Measurements from ENCODE around the gene UNC5A. TPM values are rescaled to one million over a fixed set of nuclear protein-coding genes. Genes with fewer than 3 reads are reported as not detected.

UNC5A gene
- total RNA-seq, 2 donors from 2014 or later = 0.23 TPM; not detected in 1

- Mint-ChIP-seq H3K27ac (no peak overlapping the region), H3K9me3 (no peaks in the 10 kb centered on the region), H3K36me3 (ENCODE audit: insufficient read depth in 2 of 2) (no peaks in the 10 kb centered on the region), H3K27me3 (ENCODE audit: low read depth) (peaks cover 26% of the 10 kb centered on the region), H3K4me1 (ENCODE audit: low read depth) (peaks cover 5% of the 10 kb centered on the region), H3K4me3 (no peak overlapping the region)
- ATAC-seq (replicated peaks in 1 of 2) = no peak
- no peak for DNase-seq
These were observed 22.3 kb upstream of the UNC5A start for GRCh38 chr5:176788091-176788490.

- H3K36me3 Mint-ChIP-seq (ENCODE audit: insufficient read depth in 2 of 2) = no peaks in the 10 kb centered on the region
- H3K4me1 Mint-ChIP-seq (ENCODE audit: low read depth) = peaks cover 5% of the 10 kb centered on the region
- DNase-seq = no peak
- H3K27me3 Mint-ChIP-seq (ENCODE audit: low read depth) = peaks cover 37% of the 10 kb centered on the region
- no peaks in the 10 kb centered on the region for H3K9me3 Mint-ChIP-seq
- ATAC-seq (replicated peaks in 1 of 2) = no peak
- no peak overlapping the region for H3K27ac Mint-ChIP-seq
- no peak overlapping the region for H3K4me3 Mint-ChIP-seq
These were observed 21.2 kb upstream of the UNC5A start for GRCh38 chr5:176788941-176789872.

DNA sequence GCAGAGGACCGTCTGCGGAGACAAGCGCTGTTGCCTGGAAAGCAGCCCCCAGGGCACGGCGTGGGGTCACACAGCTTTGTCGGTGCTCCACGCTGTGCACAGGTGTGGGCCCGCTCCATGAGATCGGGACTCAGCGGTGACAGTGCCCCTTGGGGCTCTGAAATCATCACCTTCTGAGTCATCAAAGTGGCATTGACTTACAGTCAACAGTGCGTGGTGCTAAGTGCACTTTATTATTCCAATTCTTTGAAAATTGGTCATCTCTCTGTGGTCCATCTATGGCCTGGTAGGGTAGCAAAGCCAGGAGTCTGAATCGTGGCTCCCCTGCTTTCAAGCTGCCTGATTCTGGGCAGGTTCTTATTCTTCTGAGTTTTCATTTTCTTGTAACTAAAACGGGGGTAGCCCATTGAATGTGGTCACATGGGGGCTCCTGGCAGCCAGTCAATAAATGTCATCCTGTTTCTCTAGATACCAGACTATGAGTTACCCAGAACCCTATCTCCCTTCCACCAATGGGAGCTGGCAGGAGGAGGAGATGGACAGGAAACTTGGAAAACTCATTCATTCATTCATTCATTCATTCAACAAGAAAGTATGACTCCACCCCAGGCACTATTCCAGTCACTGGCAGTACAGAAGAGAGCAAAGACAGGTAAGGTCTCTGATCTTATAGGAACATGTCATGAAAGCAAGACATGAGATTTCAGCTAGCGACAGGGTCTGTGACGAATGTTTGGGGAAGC is 20.3 kb upstream of the UNC5A start:
- peak; percentile 36 to 38 for ATAC-seq (replicated peaks in 1 of 2)
- Mint-ChIP-seq H3K4me3 (no peak overlapping the region), H3K4me1 (ENCODE audit: low read depth) (peaks cover 5% of the 10 kb centered on the region), H3K27ac (no peak overlapping the region), H3K36me3 (ENCODE audit: insufficient read depth in 2 of 2) (no peaks in the 10 kb centered on the region), H3K27me3 (ENCODE audit: low read depth) (peaks cover 45% of the 10 kb centered on the region), H3K9me3 (no peaks in the 10 kb centered on the region)
- no peak for DNase-seq

- ATAC-seq (replicated peaks in 1 of 2) (no peak), DNase-seq (no peak)
- H3K4me3 Mint-ChIP-seq = no peak overlapping the region
- H3K9me3 Mint-ChIP-seq = no peaks in the 10 kb centered on the region
- peaks cover 5% of the 10 kb centered on the region for H3K4me1 Mint-ChIP-seq (ENCODE audit: low read depth)
- no peak overlapping the region for H3K27ac Mint-ChIP-seq
- peaks cover 51% of the 10 kb centered on the region for H3K27me3 Mint-ChIP-seq (ENCODE audit: low read depth)
- no peaks in the 10 kb centered on the region for H3K36me3 Mint-ChIP-seq (ENCODE audit: insufficient read depth in 2 of 2)
These were observed 19.4 kb upstream of the UNC5A start for GRCh38 chr5:176790941-176791340.

DNA sequence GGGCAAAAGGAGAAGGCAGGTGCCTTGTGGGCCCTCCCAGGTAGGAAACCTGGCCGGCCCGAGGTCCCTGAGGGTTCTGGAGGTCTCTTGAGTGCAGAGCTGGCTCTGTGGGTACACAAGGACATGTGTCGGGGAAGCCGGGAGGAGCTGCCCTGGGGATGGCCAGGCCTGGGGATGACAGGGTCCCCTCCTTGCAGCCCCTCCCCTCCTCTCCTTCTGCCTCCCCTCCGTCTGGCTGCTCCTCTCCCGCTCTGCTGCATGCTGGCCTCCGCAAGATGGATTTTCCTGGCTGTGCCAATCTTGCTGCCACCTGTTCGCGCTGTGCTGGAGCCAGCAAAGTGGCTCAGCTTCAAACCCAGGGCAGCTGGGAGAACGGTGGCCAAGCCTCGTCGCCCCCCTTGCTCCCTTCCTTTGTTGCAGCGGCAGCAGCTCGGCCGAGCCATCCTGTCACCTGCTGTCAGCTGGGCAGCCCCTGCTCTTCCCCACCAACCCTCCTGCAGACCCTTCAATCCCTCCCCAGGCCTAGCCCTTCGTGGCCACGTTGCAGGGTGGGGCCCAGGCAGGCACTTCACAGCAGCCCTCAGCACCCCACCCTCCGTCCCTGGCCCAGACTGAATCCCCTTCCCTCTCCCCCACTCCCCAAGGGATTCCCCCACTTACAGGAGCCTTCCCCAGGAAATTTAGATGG is 17.6 kb upstream of the UNC5A start:
- ATAC-seq (replicated peaks in 1 of 2) = no peak
- peaks cover 61% of the 10 kb centered on the region for H3K27me3 Mint-ChIP-seq (ENCODE audit: low read depth)
- peaks cover 5% of the 10 kb centered on the region for H3K4me1 Mint-ChIP-seq (ENCODE audit: low read depth)
- H3K4me3 Mint-ChIP-seq = no peak overlapping the region
- no peak overlapping the region for H3K27ac Mint-ChIP-seq
- H3K9me3 Mint-ChIP-seq = no peaks in the 10 kb centered on the region
- DNase-seq = no peak
- no peaks in the 10 kb centered on the region for H3K36me3 Mint-ChIP-seq (ENCODE audit: insufficient read depth in 2 of 2)

GRCh38 chr5:176793343-176793699 is 17.0 kb upstream of the UNC5A start:
- Mint-ChIP-seq H3K36me3 (ENCODE audit: insufficient read depth in 2 of 2) (no peaks in the 10 kb centered on the region), H3K27me3 (ENCODE audit: low read depth) (peaks cover 56% of the 10 kb centered on the region), H3K4me3 (no peak overlapping the region), H3K9me3 (no peaks in the 10 kb centered on the region), H3K4me1 (ENCODE audit: low read depth) (peaks cover 5% of the 10 kb centered on the region), H3K27ac (no peak overlapping the region)
- DNase-seq = no peak
- ATAC-seq (replicated peaks in 1 of 2) = no peak

DNA sequence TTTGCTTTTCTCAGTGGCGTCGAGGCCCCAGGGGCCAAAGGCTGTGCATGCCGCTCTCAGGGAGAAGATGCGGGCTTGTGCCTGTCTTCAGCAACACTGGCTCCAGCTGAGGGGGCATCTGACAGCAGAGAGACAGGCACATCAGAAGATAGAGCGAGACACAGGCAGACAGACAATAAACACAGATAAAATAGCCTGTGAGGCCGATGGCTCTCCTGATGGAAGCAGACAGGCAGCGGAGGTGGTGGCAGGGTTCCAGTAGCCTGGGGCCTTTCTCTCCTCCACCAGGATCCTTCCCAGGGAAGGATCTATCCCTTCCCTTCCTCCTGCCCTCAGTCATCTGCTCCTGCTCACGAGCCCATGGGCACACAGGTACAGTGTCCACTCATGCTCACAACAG is 16.6 kb upstream of the UNC5A start:
- Mint-ChIP-seq H3K4me3 (no peak overlapping the region), H3K36me3 (ENCODE audit: insufficient read depth in 2 of 2) (no peaks in the 10 kb centered on the region), H3K27ac (no peak overlapping the region), H3K9me3 (no peaks in the 10 kb centered on the region), H3K4me1 (ENCODE audit: low read depth) (peaks cover 5% of the 10 kb centered on the region), H3K27me3 (ENCODE audit: low read depth) (peaks cover 55% of the 10 kb centered on the region)
- no peak for DNase-seq
- ATAC-seq (replicated peaks in 1 of 2) = no peak

DNA sequence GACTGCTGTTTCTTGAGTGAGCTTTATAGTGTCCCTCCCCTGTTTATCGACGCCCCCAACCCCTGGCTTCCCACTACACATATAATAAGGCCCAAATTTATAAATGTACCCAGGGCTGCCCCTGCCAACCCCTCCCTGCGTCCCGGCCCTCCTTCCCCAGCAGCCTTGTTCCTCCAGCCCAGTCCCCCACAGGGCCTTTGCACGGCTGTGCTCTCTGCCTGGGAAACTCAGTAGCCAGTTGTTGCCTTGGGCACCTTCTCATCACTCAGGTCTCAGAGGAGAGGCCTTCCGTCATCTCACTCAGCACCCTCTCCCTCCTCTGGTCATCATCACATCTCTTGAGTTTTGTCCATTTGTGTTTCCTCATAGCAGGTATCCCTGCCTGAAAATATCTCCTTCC is 15.8 kb upstream of the UNC5A start:
- Mint-ChIP-seq H3K9me3 (no peaks in the 10 kb centered on the region), H3K27me3 (ENCODE audit: low read depth) (peaks cover 47% of the 10 kb centered on the region), H3K27ac (no peak overlapping the region), H3K4me3 (no peak overlapping the region), H3K36me3 (ENCODE audit: insufficient read depth in 2 of 2) (no peaks in the 10 kb centered on the region), H3K4me1 (ENCODE audit: low read depth) (peaks cover 5% of the 10 kb centered on the region)
- DNase-seq = no peak
- no peak for ATAC-seq (replicated peaks in 1 of 2)

DNA sequence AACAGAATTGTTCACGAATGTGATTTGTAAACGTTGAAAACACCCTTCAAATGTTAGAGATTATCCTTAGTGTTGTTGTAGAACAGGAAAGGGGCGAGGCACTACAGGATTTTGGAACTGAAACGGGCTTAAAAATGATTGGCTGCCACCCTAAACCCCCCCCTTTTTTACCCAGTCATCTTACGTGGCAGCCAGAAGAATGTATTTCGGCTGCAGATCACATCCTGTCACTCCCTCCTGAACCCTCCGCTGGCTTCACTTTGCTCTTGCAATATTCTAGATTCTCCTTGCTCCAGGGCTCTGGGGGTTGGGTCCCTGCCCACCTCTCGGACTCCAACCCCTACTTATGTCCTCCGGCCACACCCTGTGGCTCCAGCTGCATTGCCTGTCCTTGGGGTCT is 13.9 kb upstream of the UNC5A start:
- Mint-ChIP-seq H3K4me3 (no peak overlapping the region), H3K4me1 (ENCODE audit: low read depth) (no peaks in the 10 kb centered on the region), H3K27me3 (ENCODE audit: low read depth) (peaks cover 38% of the 10 kb centered on the region), H3K9me3 (no peaks in the 10 kb centered on the region), H3K27ac (no peak overlapping the region), H3K36me3 (ENCODE audit: insufficient read depth in 2 of 2) (no peaks in the 10 kb centered on the region)
- DNase-seq (no peak), ATAC-seq (replicated peaks in 1 of 2) (no peak)

- ATAC-seq (replicated peaks in 1 of 2) (no peak), DNase-seq (no peak)
- H3K36me3 Mint-ChIP-seq (ENCODE audit: insufficient read depth in 2 of 2) = no peaks in the 10 kb centered on the region
- H3K27ac Mint-ChIP-seq = no peak overlapping the region
- no peaks in the 10 kb centered on the region for H3K9me3 Mint-ChIP-seq
- H3K27me3 Mint-ChIP-seq (ENCODE audit: low read depth) = peaks cover 38% of the 10 kb centered on the region
- H3K4me3 Mint-ChIP-seq = no peak overlapping the region
- no peaks in the 10 kb centered on the region for H3K4me1 Mint-ChIP-seq (ENCODE audit: low read depth)
These were observed 13.4 kb upstream of the UNC5A start for GRCh38 chr5:176796970-176797369.

- Mint-ChIP-seq H3K4me3 (no peak overlapping the region), H3K36me3 (ENCODE audit: insufficient read depth in 2 of 2) (no peaks in the 10 kb centered on the region), H3K9me3 (no peaks in the 10 kb centered on the region), H3K4me1 (ENCODE audit: low read depth) (no peaks in the 10 kb centered on the region), H3K27ac (no peak overlapping the region), H3K27me3 (ENCODE audit: low read depth) (peaks cover 38% of the 10 kb centered on the region)
- DNase-seq (no peak), ATAC-seq (replicated peaks in 1 of 2) (no peak)
These were observed 12.8 kb upstream of the UNC5A start for GRCh38 chr5:176797456-176798050.

- Mint-ChIP-seq H3K27me3 (ENCODE audit: low read depth) (peaks cover 36% of the 10 kb centered on the region), H3K36me3 (ENCODE audit: insufficient read depth in 2 of 2) (no peaks in the 10 kb centered on the region), H3K9me3 (no peaks in the 10 kb centered on the region), H3K4me3 (no peak overlapping the region), H3K27ac (no peak overlapping the region), H3K4me1 (ENCODE audit: low read depth) (no peaks in the 10 kb centered on the region)
- DNase-seq (no peak), ATAC-seq (replicated peaks in 1 of 2) (no peak)
These were observed 12.1 kb upstream of the UNC5A start for GRCh38 chr5:176798086-176798876.
